ENCODE measurements around the gene NEGR1. TPM values are rescaled to one million over a fixed set of nuclear protein-coding genes. Genes with fewer than 3 reads are reported as not detected.

NEGR1 gene
- total RNA-seq, 1 experiment from 2014 or later: 2.9 TPM

DNA sequence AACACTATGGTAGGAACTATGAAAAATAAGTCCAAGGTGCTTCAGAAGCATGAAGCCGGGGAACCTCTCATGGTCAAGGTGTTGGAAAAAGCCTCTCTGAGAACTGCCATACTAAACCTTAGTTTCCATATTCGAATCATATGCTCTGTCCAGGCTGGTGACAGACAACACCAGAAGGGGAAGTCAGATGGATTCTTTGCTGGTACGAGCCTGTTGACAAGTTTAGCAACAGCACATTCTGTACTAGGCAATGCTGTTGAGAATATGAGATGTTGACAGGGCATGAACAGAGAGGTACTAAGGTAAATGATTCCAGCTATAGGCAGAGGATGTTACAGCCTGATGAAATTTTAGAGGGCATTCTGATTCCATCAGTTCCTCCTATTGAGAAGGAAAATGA is 740.2 kb downstream of the NEGR1 start (continued):
- TF ChIP-seq, protein P1, sequence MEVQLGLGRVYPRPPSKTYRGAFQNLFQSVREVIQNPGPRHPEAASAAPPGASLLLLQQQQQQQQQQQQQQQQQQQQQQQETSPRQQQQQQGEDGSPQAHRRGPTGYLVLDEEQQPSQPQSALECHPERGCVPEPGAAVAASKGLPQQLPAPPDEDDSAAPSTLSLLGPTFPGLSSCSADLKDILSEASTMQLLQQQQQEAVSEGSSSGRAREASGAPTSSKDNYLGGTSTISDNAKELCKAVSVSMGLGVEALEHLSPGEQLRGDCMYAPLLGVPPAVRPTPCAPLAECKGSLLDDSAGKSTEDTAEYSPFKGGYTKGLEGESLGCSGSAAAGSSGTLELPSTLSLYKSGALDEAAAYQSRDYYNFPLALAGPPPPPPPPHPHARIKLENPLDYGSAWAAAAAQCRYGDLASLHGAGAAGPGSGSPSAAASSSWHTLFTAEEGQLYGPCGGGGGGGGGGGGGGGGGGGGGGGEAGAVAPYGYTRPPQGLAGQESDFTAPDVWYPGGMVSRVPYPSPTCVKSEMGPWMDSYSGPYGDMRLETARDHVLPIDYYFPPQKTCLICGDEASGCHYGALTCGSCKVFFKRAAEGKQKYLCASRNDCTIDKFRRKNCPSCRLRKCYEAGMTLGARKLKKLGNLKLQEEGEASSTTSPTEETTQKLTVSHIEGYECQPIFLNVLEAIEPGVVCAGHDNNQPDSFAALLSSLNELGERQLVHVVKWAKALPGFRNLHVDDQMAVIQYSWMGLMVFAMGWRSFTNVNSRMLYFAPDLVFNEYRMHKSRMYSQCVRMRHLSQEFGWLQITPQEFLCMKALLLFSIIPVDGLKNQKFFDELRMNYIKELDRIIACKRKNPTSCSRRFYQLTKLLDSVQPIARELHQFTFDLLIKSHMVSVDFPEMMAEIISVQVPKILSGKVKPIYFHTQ (CRISPR knock-in tag; IDR thresholded peaks at IDR 0.05): no peak
- TF ChIP-seq ZNF396 (CRISPR knock-in tag; IDR thresholded peaks at IDR 0.05; ENCODE audit: borderline replicate concordance): no peak

DNA sequence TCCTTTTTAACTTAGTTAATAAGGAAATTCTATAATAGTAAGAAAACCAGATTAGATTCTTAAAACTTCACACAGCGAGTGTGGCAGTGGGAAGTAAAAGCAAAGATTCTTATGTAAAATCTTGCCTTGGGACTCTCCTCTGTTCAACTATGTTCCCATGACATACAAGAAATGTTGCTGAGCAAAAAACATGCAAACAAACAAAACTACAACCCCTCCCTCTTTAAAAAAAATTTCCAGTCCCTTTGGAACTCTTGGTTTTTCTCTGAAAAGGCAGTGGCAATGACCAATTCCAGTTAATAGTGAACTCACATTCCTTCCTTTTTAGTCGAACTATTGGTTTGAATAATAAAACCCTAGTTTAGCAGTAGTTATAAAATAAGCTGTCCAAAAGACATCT is 748.4 kb downstream of the NEGR1 start:
- ChIA-PET CTCF (no interaction called here), POLR2A (no interaction called here)
- no peaks in the 10 kb centered on the region for H3K9me3 Mint-ChIP-seq
- no peak for TF ChIP-seq ZNF219 (CRISPR knock-in tag; IDR thresholded peaks at IDR 0.05; ENCODE audit: borderline replicate concordance)
- TF ChIP-seq, protein P2, sequence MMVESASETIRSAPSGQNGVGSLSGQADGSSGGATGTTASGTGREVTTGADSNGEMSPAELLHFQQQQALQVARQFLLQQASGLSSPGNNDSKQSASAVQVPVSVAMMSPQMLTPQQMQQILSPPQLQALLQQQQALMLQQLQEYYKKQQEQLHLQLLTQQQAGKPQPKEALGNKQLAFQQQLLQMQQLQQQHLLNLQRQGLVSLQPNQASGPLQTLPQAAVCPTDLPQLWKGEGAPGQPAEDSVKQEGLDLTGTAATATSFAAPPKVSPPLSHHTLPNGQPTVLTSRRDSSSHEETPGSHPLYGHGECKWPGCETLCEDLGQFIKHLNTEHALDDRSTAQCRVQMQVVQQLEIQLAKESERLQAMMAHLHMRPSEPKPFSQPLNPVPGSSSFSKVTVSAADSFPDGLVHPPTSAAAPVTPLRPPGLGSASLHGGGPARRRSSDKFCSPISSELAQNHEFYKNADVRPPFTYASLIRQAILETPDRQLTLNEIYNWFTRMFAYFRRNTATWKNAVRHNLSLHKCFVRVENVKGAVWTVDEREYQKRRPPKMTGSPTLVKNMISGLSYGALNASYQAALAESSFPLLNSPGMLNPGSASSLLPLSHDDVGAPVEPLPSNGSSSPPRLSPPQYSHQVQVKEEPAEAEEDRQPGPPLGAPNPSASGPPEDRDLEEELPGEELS (CRISPR knock-in tag; IDR thresholded peaks at IDR 0.05): no peak
- TF ChIP-seq, protein P3, sequence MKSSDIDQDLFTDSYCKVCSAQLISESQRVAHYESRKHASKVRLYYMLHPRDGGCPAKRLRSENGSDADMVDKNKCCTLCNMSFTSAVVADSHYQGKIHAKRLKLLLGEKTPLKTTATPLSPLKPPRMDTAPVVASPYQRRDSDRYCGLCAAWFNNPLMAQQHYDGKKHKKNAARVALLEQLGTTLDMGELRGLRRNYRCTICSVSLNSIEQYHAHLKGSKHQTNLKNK (CRISPR knock-in tag; IDR thresholded peaks at IDR 0.05): no peak
- TF ChIP-seq CBFB (CRISPR knock-in tag; IDR thresholded peaks at IDR 0.05; ENCODE audit: low read depth): no peak
- no peak for TF ChIP-seq ZBTB21 (CRISPR knock-in tag; IDR thresholded peaks at IDR 0.05; ENCODE audit: borderline replicate concordance)
- no peak for TF ChIP-seq ZNF416 (CRISPR knock-in tag; IDR thresholded peaks at IDR 0.05)
- TF ChIP-seq, protein P4, sequence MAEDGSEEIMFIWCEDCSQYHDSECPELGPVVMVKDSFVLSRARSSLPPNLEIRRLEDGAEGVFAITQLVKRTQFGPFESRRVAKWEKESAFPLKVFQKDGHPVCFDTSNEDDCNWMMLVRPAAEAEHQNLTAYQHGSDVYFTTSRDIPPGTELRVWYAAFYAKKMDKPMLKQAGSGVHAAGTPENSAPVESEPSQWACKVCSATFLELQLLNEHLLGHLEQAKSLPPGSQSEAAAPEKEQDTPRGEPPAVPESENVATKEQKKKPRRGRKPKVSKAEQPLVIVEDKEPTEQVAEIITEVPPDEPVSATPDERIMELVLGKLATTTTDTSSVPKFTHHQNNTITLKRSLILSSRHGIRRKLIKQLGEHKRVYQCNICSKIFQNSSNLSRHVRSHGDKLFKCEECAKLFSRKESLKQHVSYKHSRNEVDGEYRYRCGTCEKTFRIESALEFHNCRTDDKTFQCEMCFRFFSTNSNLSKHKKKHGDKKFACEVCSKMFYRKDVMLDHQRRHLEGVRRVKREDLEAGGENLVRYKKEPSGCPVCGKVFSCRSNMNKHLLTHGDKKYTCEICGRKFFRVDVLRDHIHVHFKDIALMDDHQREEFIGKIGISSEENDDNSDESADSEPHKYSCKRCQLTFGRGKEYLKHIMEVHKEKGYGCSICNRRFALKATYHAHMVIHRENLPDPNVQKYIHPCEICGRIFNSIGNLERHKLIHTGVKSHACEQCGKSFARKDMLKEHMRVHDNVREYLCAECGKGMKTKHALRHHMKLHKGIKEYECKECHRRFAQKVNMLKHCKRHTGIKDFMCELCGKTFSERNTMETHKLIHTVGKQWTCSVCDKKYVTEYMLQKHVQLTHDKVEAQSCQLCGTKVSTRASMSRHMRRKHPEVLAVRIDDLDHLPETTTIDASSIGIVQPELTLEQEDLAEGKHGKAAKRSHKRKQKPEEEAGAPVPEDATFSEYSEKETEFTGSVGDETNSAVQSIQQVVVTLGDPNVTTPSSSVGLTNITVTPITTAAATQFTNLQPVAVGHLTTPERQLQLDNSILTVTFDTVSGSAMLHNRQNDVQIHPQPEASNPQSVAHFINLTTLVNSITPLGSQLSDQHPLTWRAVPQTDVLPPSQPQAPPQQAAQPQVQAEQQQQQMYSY (CRISPR knock-in tag; IDR thresholded peaks at IDR 0.05): no peak
- TF ChIP-seq NFATC4 (CRISPR knock-in tag; IDR thresholded peaks at IDR 0.05): no peak
- no peak for TF ChIP-seq ZNF232 (CRISPR knock-in tag; IDR thresholded peaks at IDR 0.05)
- no peak for TF ChIP-seq ETV6 (CRISPR knock-in tag; IDR thresholded peaks at IDR 0.05)
- TF ChIP-seq, protein P5, sequence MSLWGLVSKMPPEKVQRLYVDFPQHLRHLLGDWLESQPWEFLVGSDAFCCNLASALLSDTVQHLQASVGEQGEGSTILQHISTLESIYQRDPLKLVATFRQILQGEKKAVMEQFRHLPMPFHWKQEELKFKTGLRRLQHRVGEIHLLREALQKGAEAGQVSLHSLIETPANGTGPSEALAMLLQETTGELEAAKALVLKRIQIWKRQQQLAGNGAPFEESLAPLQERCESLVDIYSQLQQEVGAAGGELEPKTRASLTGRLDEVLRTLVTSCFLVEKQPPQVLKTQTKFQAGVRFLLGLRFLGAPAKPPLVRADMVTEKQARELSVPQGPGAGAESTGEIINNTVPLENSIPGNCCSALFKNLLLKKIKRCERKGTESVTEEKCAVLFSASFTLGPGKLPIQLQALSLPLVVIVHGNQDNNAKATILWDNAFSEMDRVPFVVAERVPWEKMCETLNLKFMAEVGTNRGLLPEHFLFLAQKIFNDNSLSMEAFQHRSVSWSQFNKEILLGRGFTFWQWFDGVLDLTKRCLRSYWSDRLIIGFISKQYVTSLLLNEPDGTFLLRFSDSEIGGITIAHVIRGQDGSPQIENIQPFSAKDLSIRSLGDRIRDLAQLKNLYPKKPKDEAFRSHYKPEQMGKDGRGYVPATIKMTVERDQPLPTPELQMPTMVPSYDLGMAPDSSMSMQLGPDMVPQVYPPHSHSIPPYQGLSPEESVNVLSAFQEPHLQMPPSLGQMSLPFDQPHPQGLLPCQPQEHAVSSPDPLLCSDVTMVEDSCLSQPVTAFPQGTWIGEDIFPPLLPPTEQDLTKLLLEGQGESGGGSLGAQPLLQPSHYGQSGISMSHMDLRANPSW (CRISPR knock-in tag; conservative IDR thresholded peaks at IDR 0.05; ENCODE audit: low read depth): no peak
- TF ChIP-seq SP1 (CRISPR knock-in tag; conservative IDR thresholded peaks at IDR 0.05): no peak
- no peak for TF ChIP-seq GTF2I (CRISPR knock-in tag; conservative IDR thresholded peaks at IDR 0.05)
- TF ChIP-seq, protein P6, sequence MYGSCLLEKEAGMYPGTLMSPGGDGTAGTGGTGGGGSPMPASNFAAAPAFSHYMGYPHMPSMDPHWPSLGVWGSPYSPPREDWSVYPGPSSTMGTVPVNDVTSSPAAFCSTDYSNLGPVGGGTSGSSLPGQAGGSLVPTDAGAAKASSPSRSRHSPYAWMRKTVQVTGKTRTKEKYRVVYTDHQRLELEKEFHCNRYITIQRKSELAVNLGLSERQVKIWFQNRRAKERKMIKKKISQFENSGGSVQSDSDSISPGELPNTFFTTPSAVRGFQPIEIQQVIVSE (CRISPR knock-in tag; IDR thresholded peaks at IDR 0.05; ENCODE audit: borderline replicate concordance): no peak
- TF ChIP-seq, protein P7, sequence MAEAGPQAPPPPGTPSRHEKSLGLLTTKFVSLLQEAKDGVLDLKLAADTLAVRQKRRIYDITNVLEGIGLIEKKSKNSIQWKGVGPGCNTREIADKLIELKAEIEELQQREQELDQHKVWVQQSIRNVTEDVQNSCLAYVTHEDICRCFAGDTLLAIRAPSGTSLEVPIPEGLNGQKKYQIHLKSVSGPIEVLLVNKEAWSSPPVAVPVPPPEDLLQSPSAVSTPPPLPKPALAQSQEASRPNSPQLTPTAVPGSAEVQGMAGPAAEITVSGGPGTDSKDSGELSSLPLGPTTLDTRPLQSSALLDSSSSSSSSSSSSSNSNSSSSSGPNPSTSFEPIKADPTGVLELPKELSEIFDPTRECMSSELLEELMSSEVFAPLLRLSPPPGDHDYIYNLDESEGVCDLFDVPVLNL (CRISPR knock-in tag; IDR thresholded peaks at IDR 0.05; ENCODE audit: borderline replicate concordance, low read depth): no peak
- TF ChIP-seq, protein P8, sequence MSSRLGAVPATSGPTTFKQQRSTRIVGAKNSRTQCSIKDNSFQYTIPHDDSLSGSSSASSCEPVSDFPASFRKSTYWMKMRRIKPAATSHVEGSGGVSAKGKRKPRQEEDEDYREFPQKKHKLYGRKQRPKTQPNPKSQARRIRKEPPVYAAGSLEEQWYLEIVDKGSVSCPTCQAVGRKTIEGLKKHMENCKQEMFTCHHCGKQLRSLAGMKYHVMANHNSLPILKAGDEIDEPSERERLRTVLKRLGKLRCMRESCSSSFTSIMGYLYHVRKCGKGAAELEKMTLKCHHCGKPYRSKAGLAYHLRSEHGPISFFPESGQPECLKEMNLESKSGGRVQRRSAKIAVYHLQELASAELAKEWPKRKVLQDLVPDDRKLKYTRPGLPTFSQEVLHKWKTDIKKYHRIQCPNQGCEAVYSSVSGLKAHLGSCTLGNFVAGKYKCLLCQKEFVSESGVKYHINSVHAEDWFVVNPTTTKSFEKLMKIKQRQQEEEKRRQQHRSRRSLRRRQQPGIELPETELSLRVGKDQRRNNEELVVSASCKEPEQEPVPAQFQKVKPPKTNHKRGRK (CRISPR knock-in tag; IDR thresholded peaks at IDR 0.05; ENCODE audit: borderline replicate concordance): no peak
- DNase-seq (ENCODE audit: low spot score) (no peak), ATAC-seq (no peak)
- H3K4me3 Mint-ChIP-seq: no peak overlapping the region
- no peaks in the 10 kb centered on the region for H3K36me3 Mint-ChIP-seq
- H3K27ac Mint-ChIP-seq: 0 out of 2 replicates have a peak overlapping the region, but pooled peaks have one; percentile 47
- no peaks in the 10 kb centered on the region for H3K4me1 Mint-ChIP-seq
- no peaks in the 10 kb centered on the region for H3K27me3 Mint-ChIP-seq (ENCODE audit: low read depth)
